ENCODE data around the gene HOXA9. TPM values are rescaled to one million over a fixed set of nuclear protein-coding genes. Genes with fewer than 3 reads are reported as not detected.

Gene HOXA9
- total and polyA plus RNA-seq, 2 of the 4 experiments (the other 2 are of a cell fraction), result 0.18 to 0.32 TPM

DNA sequence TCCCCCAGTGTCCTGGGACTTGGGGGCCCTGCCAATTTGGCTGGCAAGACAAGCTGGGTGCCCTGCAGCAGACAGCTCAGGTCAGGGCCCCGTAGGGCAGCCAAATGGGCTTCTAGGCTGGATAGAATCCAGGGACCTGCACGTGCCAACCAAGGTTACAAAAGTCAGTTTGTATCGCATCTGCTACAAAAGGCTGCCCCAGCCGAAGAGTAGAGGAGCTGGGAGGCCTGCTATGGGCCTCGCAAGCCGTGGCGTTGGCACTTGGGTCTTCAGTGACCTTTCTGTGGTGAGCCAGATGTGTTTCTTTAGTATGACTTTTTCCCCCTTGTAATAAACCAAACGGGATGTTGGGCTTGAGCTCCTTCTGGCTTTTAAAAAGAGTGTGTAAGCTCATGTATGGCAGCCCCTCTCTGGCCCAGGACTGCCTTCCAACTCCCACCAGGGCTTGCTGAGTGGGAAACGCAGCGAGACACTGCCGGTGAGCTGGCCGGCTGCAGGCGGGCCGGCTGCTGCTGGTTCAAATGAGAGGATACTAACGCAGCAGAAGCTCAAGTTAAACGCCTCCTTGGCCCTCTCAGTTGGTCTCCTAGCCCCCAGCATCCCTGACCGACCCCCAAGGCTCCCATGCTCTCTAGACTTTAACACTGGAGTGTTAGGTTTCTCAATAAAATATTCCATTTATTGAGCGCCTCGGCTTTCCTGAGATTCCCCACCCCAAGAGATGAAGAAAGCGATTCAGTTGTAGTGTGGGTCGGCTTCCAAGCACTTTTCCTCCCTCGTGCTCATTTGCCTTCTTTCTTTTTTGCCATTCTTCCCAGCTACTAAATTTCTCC, 11.8 kb upstream of the HOXA9 start:
- intact Hi-C loops (cut with micrococcal nuclease), result no loop called here
- BruUV-seq (replicated peaks), result no TSS peak
- H3K4me3 ChIP-seq (ENCODE audit: insufficient read depth, low read depth, low read length), result no peak overlapping the region

More for the DNA sequence above, 11.8 kb upstream of the HOXA9 start:
- Histone ChIP-seq H3K18ac (ENCODE audit: low read depth, low read length) (no peak overlapping the region), H3K9ac (ENCODE audit: low read depth, low read length) (no peak overlapping the region), H3K23ac (ENCODE audit: low read depth, low read length) (no peak overlapping the region), H3K4ac (ENCODE audit: low read depth, low read length) (no peak overlapping the region), H4K8ac (ENCODE audit: low read depth in 2 of 2, low read length in 2 of 2) (no peak overlapping the region), H4K20me1 (ENCODE audit: insufficient read depth, low read length) (0 out of 2 replicates have a peak, but pooled peaks cover 7% of the 10 kb centered on the region), H3K4me2 (ENCODE audit: low read depth, low read length) (no peak overlapping the region), H4K5ac (ENCODE audit: low read depth, low read length) (no peak overlapping the region), H2BK20ac (ENCODE audit: low read depth, low read length) (no peak overlapping the region), H2BK15ac (ENCODE audit: low read depth, low read length) (no peak overlapping the region), H2AK5ac (ENCODE audit: low read depth, low read length) (no peak overlapping the region), H4K91ac (ENCODE audit: insufficient read depth, low read depth, low read length) (no peak overlapping the region), H2BK120ac (ENCODE audit: low read depth, low read length) (no peak overlapping the region), H3K36me3 (ENCODE audit: control insufficient read depth, insufficient read depth, low read length) (no peaks in the 10 kb centered on the region), H3K79me1 (ENCODE audit: low read depth in 1 of 2, low read length in 2 of 2) (no peaks in the 10 kb centered on the region), H3K14ac (replicated peaks; ENCODE audit: low read depth, low read length) (no peak overlapping the region), H3K56ac (ENCODE audit: extremely low read depth, insufficient read depth, low read length) (no peak overlapping the region), H3K9me1 (ENCODE audit: insufficient read depth, low read length) (no peaks in the 10 kb centered on the region), H3K27ac (ENCODE audit: insufficient read depth, low read length) (no peak overlapping the region), H2BK5ac (ENCODE audit: low read depth, low read length, poor library complexity, severe bottlenecking) (no peak overlapping the region), H3K4me1 (ENCODE audit: control insufficient read depth, insufficient read depth, low read length) (no peaks in the 10 kb centered on the region; the same call in 1 of the 2 replicates), H2AK9ac (replicated peaks; ENCODE audit: low read depth, low read length, poor library complexity) (no peak overlapping the region), H2AFZ (replicated peaks; ENCODE audit: low read length, poor library complexity) (no peak overlapping the region), H3K9me3 (ENCODE audit: control insufficient read depth, insufficient read depth, low read length) (peaks cover 4% of the 10 kb centered on the region; the same call in 1 of the 2 replicates), H3K27me3 (ENCODE audit: control insufficient read depth, insufficient read depth, low read length) (peaks cover 88% of the 10 kb centered on the region)
- no peak for DNase-seq
- no peak for TF ChIP-seq RCOR1 (IDR thresholded peaks at IDR 0.05; ENCODE audit: insufficient replicate concordance, low read length)
- TF ChIP-seq FOS (IDR thresholded peaks at IDR 0.05; ENCODE audit: low read depth, low read length), result no peak
- TF ChIP-seq MAZ (IDR thresholded peaks at IDR 0.05; ENCODE audit: borderline replicate concordance, low read depth, low read length), result no peak
- no peak for TF ChIP-seq BHLHE40 (IDR thresholded peaks at IDR 0.05; ENCODE audit: low read depth, low read length)
- no peak for TF ChIP-seq RAD21 (IDR thresholded peaks at IDR 0.05; ENCODE audit: low read length)
- TF ChIP-seq POLR2A (IDR thresholded peaks at IDR 0.05; ENCODE audit: low read depth, low read length), result no peak
- TF ChIP-seq, protein P1, sequence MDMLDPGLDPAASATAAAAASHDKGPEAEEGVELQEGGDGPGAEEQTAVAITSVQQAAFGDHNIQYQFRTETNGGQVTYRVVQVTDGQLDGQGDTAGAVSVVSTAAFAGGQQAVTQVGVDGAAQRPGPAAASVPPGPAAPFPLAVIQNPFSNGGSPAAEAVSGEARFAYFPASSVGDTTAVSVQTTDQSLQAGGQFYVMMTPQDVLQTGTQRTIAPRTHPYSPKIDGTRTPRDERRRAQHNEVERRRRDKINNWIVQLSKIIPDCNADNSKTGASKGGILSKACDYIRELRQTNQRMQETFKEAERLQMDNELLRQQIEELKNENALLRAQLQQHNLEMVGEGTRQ (IDR thresholded peaks at IDR 0.05; ENCODE audit: low read depth, low read length), result no peak
- TF ChIP-seq RFX5 (IDR thresholded peaks at IDR 0.05; ENCODE audit: low read depth, low read length), result no peak
- no peak for TF ChIP-seq NFE2L2 (IDR thresholded peaks at IDR 0.05; ENCODE audit: low read depth, low read length)
- TF ChIP-seq MXI1 (IDR thresholded peaks at IDR 0.05; ENCODE audit: borderline replicate concordance, low read depth, low read length), result no peak
- TF ChIP-seq SMC3 (IDR thresholded peaks at IDR 0.05; ENCODE audit: low read depth, low read length), result no peak
- TF ChIP-seq CEBPB (IDR thresholded peaks at IDR 0.05; ENCODE audit: low read depth, low read length), result no peak
- WGBS, 2 experiments (ENCODE audit: extremely low coverage in 2 of 2, insufficient read length in 1 of 2), result 80% methylated on average over 1 of the region's 22 CpGs; no CpG with 5 or more reads in 1 of the 2 experiments
- ATAC-seq (ENCODE audit: low read depth), result no peak
- in situ Hi-C loops (cut with MboI; ENCODE audit: low sequenced_read_pairs) (no loop called here), dilution Hi-C loops (cut with HindIII; ENCODE audit: low sequenced_read_pairs, unreplicated experiment) (no loop called here)
- CTCF ChIA-PET, result interaction anchor here (1.3 kb wide), 1 partner anchor 322 kb away, joined by 4 read pairs; no protein-coding TSS in a partner anchor
- POLR2A ChIA-PET (ENCODE audit: unreplicated experiment), result no interaction called here

Measured in IMR-90 (cell line).